Gastroesophageal sphincter (tissue), 4 donors: ENCODE measurements around the gene GPR141. TPM values are rescaled to one million over a fixed set of nuclear protein-coding genes. Genes with fewer than 3 reads are reported as not detected.

Experiments
- ATAC-seq: fragments of 150-250 bp; one replicate; pipeline ENCODE4 v1.9.1; 2016; ENCODE audit warnings: mild to moderate bottlenecking, moderate library complexity
- H3K27ac ChIP-seq, 4 donors: fragments of 200-600 bp; sonication (generic) in 3 of 4; 1 replicate in 3 of 4; 2 replicates in 1 of 4; pipeline ENCODE4 v1.5.1; 2016 to 2019
- H3K27me3 ChIP-seq: fragments of 200-600 bp; sonication (generic); one replicate; pipeline ENCODE4 v1.5.1; 2019
- H3K36me3 ChIP-seq, 2 donors: fragments of 200-600 bp; sonication (generic); one replicate each; pipeline ENCODE4 v1.5.1; 2019; ENCODE audit warnings: control low read depth in 1 of 2
- H3K4me1 ChIP-seq, 3 donors: fragments of 200-600 bp; sonication (generic); 1 replicate in 2 of 3; 2 replicates in 1 of 3; pipeline ENCODE4 v1.5.1; 2016 to 2019; ENCODE audit warnings: control low read depth in 2 of 3
- H3K4me3 ChIP-seq, 2 donors: fragments of 200-600 bp; sonication (generic); one replicate each; pipeline ENCODE4 v1.5.1; 2019; ENCODE audit warnings: mild to moderate bottlenecking in 1 of 2, moderate library complexity in 1 of 2
- H3K9me3 ChIP-seq, 3 donors: fragments of 200-600 bp; sonication (generic); one replicate each; pipeline ENCODE4 v1.5.1; 2017 to 2019; ENCODE audit warnings: control low read depth in 2 of 3
- EP300 ChIP-seq: sonication (generic); formaldehyde crosslinking; IDR thresholded peaks from one replicate; pipeline ENCODE4 v1.6.1; 2017; ENCODE audit warnings: antibody characterized with exemption, mild to moderate bottlenecking
- POLR2A ChIP-seq, 2 donors: fragments of 450-650 bp; IDR thresholded peaks; one replicate each; pipeline ENCODE4 v1.6.1; 2017; ENCODE audit warnings: antibody characterized with exemption in 2 of 2, mild to moderate bottlenecking in 2 of 2, moderate library complexity in 1 of 2
- POLR2AphosphoS5 ChIP-seq: sonication (generic); formaldehyde crosslinking; IDR thresholded peaks from one replicate; pipeline ENCODE4 v1.6.1; 2017; ENCODE audit warnings: antibody characterized with exemption
- WGBS, 2 donors: methylation state at CpG; one replicate each; pipeline ENCODE4 v1.1.5; 2018; ENCODE audit warnings: low coverage in 1 of 2; 5-methylcytosine and 5-hydroxymethylcytosine counted together
- total RNA-seq, 4 donors: library from RNA; depleted of rRNA; stranded (reverse); fragments of >200 nt; gene quantifications; one replicate each; pipeline ENCODE4 v1.1.0, GENCODE V29; 2016
- TF ChIP-seq, protein P1 (sequence below), 4 experiments: fragments of 200-600 bp in 2 of 4; fragments of 450-650 bp in 2 of 4; sonication (generic) in 1 of 4; IDR thresholded peaks; one replicate each; pipeline ENCODE4 v1.5.1; 2017 to 2019; ENCODE audit warnings: antibody characterized with exemption in 4 of 4, mild to moderate bottlenecking in 2 of 4, moderate library complexity in 2 of 4

GPR141 gene
- total RNA-seq, 4 donors from 2014 or later, result 1.2 TPM; not detected in 3

DNA sequence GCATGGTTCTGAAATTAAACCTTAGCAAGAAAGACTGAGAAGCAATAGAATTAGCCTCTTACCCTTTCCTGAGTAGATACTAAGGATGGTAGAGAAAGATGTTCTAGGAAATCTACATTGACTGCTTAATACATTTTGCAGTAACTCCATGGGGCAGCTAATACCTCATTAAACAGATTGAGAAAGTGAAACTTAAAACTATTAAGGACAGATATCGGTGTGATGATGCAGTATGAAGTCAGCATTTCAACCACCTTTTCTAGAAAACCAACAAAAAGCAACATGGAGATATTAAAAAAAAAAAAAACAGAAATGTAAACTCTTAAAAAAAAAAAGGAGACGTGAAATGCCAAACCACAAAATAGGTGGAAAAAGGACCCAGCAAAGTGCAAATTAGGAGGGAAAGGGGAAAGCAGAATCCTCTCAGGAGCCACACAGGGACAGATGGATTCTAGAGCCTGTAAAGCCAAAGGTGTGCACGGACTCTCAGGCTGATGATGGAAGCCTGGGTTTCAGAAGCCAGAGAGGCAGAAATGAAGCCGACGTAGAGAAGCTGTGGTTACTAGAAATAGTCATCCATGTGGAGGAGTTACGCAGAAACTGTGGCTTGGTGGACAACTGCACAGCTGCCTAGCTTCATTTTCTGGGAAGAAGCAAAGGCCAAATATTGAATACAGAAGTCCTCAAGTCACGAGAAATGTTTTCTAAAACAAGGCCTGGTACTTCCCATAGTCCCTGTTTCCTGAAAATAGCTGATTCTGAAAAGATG, 38.1 kb upstream of the GPR141 start:
- Histone ChIP-seq H3K36me3 (no peaks in the 10 kb centered on the region), H3K9me3 (no peaks in the 10 kb centered on the region), H3K27ac (no peak overlapping the region), H3K27me3 (no peaks in the 10 kb centered on the region), H3K4me1 (no peaks in the 10 kb centered on the region), H3K4me3 (no peak overlapping the region)
- TF ChIP-seq POLR2AphosphoS5, result no peak
- no peak for TF ChIP-seq POLR2A (IDR thresholded peaks at IDR 0.05)
- TF ChIP-seq, protein P1, sequence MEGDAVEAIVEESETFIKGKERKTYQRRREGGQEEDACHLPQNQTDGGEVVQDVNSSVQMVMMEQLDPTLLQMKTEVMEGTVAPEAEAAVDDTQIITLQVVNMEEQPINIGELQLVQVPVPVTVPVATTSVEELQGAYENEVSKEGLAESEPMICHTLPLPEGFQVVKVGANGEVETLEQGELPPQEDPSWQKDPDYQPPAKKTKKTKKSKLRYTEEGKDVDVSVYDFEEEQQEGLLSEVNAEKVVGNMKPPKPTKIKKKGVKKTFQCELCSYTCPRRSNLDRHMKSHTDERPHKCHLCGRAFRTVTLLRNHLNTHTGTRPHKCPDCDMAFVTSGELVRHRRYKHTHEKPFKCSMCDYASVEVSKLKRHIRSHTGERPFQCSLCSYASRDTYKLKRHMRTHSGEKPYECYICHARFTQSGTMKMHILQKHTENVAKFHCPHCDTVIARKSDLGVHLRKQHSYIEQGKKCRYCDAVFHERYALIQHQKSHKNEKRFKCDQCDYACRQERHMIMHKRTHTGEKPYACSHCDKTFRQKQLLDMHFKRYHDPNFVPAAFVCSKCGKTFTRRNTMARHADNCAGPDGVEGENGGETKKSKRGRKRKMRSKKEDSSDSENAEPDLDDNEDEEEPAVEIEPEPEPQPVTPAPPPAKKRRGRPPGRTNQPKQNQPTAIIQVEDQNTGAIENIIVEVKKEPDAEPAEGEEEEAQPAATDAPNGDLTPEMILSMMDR (IDR thresholded peaks at IDR 0.05), result no peak
- no peak for TF ChIP-seq EP300
- no peak for ATAC-seq
- WGBS, 2 donors, result 52 to 59% methylated on average over 5 to 6 of the region's 7 CpGs

DNA sequence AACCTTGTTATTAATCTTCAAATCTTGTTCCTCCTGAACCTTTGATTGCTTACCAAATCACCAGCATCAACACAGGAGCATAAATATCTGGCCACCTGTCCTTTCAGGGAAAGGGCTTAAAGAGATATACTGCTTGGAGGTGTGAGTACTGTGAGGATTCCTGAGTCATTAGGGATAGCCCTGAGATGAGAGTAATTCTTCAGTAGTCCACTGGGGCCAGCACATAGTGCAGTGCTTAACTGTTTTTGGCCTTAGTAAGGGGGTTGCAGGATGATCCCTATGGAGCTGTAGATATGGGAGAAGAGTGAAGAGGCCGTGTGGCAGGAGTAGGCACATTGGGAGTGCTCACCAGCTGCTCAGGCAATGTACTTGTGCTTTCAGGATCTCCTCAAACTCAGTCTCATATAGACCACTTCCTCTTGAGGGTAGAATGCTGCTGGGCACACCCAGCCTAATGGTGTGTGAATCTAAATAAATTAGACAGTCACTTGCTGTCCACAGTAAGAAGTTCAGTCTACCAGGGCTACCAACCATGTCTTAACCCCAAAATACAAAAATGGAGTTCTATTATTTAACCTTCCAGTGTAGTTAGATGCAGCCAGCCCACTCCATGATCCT, 26.5 kb upstream of the GPR141 start:
- no peak for ATAC-seq
- no peaks in the 10 kb centered on the region for H3K36me3 ChIP-seq
- TF ChIP-seq POLR2AphosphoS5 (no peak), POLR2A (IDR thresholded peaks at IDR 0.05) (no peak), EP300 (no peak)
- TF ChIP-seq, protein P1 (IDR thresholded peaks at IDR 0.05), result no peak
- no peak overlapping the region for H3K4me3 ChIP-seq
- H3K4me1 ChIP-seq, result no peaks in the 10 kb centered on the region
- H3K9me3 ChIP-seq, result no peaks in the 10 kb centered on the region
- H3K27ac ChIP-seq, result no peak overlapping the region
- WGBS, 2 donors, result 50 to 80% methylated on average over 1 of the region's 1 CpG
- no peaks in the 10 kb centered on the region for H3K27me3 ChIP-seq

DNA sequence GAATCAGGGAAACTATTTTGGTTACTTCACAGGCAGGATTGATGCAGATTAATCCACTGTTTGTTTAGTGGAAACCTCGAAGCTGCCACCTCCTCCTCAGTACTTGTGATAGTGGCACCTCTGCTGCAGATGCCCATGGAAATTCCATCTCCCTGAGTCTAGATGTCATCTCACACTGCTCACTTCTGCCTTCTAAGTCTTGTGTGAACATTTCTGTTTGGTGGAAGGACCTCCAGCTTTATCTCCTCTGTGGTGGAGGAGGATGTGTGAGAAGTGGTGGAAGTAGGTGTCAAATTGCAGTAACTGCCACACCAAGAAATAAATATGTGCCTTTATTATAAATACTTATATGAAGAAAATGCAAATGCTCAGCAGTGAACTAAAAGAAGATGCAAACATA, 25.8 kb upstream of the GPR141 start:
- Histone ChIP-seq H3K9me3 (no peaks in the 10 kb centered on the region), H3K4me3 (no peak overlapping the region), H3K27me3 (no peaks in the 10 kb centered on the region), H3K4me1 (no peaks in the 10 kb centered on the region), H3K36me3 (no peaks in the 10 kb centered on the region), H3K27ac (no peak overlapping the region)
- ATAC-seq, result no peak
- TF ChIP-seq EP300 (no peak), POLR2AphosphoS5 (no peak), POLR2A (IDR thresholded peaks at IDR 0.05) (no peak)
- TF ChIP-seq, protein P1 (IDR thresholded peaks at IDR 0.05), result no peak
- 45% methylated on average over 1 of the region's 1 CpG; no CpG with 5 or more reads in 1 of the 2 donors for WGBS, 2 donors

DNA sequence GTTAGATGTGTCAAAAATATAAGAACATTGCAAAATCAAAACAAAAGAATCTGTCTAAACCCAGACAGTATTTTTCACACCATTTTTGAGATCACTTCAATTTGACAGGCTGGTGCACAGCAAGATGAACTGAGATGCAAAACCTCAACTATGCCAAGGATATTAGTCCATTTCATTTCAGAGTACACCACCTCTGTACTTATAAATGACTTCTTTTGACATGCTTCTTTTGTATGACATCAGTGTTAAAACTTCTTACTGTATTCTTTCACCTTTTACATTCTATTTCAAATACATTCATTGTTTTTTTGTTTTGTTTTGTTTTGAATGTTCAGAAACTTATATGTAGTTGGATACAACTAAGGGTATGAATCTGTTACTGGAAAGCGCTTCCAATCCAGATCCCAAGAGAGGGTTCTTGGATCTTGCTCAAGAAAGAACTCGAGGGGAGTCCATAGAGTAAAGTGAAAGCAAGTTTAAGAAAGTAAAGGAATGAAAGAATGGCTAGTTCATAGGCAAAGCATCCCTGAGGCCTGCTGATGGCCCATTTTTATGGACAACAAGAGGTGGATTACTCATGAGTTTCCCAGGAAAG, 23.5 kb upstream of the GPR141 start:
- WGBS, 2 donors, result 67% methylated on average over 2 of the region's 2 CpGs; no CpG with 5 or more reads in 1 of the 2 donors
- Histone ChIP-seq H3K9me3 (no peaks in the 10 kb centered on the region), H3K4me3 (no peak overlapping the region), H3K27me3 (no peaks in the 10 kb centered on the region), H3K4me1 (no peaks in the 10 kb centered on the region), H3K27ac (no peak overlapping the region), H3K36me3 (no peaks in the 10 kb centered on the region)
- ATAC-seq, result no peak
- TF ChIP-seq EP300, result no peak
- TF ChIP-seq, protein P1 (IDR thresholded peaks at IDR 0.05), result no peak
- TF ChIP-seq POLR2AphosphoS5, result no peak
- no peak for TF ChIP-seq POLR2A (IDR thresholded peaks at IDR 0.05)
